Measurements from ENCODE around the gene CRYBB1. TPM values are rescaled to one million over a fixed set of nuclear protein-coding genes. Genes with fewer than 3 reads are reported as not detected.

Gene CRYBB1
- total and polyA plus RNA-seq, 4 donors: 0.17 to 2.3 (median 0.32) TPM; not detected in 1

DNA sequence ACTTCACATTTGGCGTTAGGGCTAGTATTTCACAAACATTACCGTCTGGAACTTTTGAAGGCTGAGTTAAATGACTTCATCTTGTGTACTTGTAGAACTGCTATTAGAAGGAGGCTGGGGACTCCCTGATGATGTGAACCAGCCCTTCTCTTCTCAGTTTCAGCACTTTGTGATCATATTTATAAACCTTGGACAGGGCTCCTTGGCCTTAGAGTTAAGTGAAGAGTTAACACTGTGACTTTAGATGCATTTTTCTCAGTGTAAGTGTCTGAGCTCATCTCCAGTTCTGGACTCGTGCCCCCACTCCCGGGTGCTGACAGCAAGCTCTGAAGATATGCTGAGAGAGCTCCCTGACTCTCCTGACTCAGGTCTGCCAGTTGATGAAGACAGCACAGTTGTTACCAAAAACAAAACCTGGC lies 48.0 kb upstream of the CRYBB1 start:
- no peak overlapping the region for H3K4me3 ChIP-seq (ENCODE audit: low read depth in 1 of 3, low read length in 3 of 3)
- H3K36me3 ChIP-seq (ENCODE audit: control insufficient read depth in 4 of 4, insufficient read depth in 3 of 4, low read depth in 1 of 4, low read length in 3 of 4): no peaks in the 10 kb centered on the region
- H3K9ac ChIP-seq (ENCODE audit: low read depth in 1 of 2, low read length in 2 of 2): no peak overlapping the region
- WGBS: 33% methylated on average over 4 of the region's 4 CpGs
- H3K4me1 ChIP-seq (ENCODE audit: control insufficient read depth in 4 of 4, insufficient read depth in 4 of 4, low read length in 3 of 4): no peaks in the 10 kb centered on the region
- no peak for DNase-seq (ENCODE audit: low spot score)
- TF ChIP-seq, protein P1, sequence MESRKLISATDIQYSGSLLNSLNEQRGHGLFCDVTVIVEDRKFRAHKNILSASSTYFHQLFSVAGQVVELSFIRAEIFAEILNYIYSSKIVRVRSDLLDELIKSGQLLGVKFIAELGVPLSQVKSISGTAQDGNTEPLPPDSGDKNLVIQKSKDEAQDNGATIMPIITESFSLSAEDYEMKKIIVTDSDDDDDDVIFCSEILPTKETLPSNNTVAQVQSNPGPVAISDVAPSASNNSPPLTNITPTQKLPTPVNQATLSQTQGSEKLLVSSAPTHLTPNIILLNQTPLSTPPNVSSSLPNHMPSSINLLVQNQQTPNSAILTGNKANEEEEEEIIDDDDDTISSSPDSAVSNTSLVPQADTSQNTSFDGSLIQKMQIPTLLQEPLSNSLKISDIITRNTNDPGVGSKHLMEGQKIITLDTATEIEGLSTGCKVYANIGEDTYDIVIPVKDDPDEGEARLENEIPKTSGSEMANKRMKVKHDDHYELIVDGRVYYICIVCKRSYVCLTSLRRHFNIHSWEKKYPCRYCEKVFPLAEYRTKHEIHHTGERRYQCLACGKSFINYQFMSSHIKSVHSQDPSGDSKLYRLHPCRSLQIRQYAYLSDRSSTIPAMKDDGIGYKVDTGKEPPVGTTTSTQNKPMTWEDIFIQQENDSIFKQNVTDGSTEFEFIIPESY (IDR thresholded peaks at IDR 0.05): no peak
- TF ChIP-seq NR2F2 (IDR thresholded peaks at IDR 0.05) (no peak), GABPA (IDR thresholded peaks at IDR 0.05 in 1 of 2, conservative IDR thresholded peaks at IDR 0.05 in 1 of 2) (no peak), RXRA (IDR thresholded peaks at IDR 0.05) (no peak), CTCF (IDR thresholded peaks at IDR 0.05; ENCODE audit: low read depth, low read length, missing input control) (no peak), HNF4G (IDR thresholded peaks at IDR 0.05) (no peak), TAF1 (conservative IDR thresholded peaks at IDR 0.05) (no peak), HNF4A (conservative IDR thresholded peaks at IDR 0.05) (no peak), RAD21 (IDR thresholded peaks at IDR 0.05) (no peak)
- TF ChIP-seq, protein P2, sequence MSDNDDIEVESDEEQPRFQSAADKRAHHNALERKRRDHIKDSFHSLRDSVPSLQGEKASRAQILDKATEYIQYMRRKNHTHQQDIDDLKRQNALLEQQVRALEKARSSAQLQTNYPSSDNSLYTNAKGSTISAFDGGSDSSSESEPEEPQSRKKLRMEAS (IDR thresholded peaks at IDR 0.05): no peak
- H3K9me3 ChIP-seq (ENCODE audit: control insufficient read depth in 4 of 4, low read length in 3 of 4): no peaks in the 10 kb centered on the region
- H3K27ac ChIP-seq (ENCODE audit: low read depth in 1 of 2, low read length in 2 of 2): no peak overlapping the region
- peaks cover 0 to 4% (median under 1%) of the 10 kb centered on the region in 4 donors for H3K27me3 ChIP-seq (ENCODE audit: control insufficient read depth in 4 of 4, insufficient read depth in 4 of 4, low read length in 3 of 4)

DNA sequence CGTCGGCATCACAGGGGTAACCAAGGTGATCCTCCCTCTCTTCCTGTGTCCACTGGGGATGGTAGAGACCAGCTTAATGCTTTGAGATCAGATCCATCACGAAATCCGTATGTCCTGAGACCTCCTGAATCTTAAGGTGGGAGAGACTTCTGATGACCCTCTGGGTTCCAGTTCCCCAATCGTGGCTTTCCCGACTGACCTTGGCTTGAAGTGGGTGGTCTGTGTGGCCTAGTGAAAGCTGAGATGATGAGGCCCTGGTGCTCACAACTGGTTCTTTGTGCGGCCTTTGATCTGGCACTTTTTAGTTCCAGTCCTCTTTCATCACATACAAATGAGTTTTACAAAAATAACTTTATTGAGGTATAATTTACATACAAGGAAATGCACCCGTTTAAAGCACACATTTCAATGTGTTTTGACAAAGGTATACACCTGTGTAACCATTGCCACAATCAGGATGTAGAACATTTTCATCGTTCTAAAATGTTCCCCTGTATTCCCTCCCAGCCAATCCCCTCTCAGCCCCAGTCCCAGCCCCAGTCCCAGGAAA lies 45.6 kb upstream of the CRYBB1 start:
- DNase-seq (ENCODE audit: low spot score): no peak
- WGBS: 76% methylated on average over 9 of the region's 9 CpGs

More for the DNA sequence above, 45.6 kb upstream of the CRYBB1 start:
- no peak overlapping the region for H3K9ac ChIP-seq (ENCODE audit: low read depth in 1 of 2, low read length in 2 of 2)
- no peaks in the 10 kb centered on the region for H3K9me3 ChIP-seq (ENCODE audit: control insufficient read depth in 4 of 4, low read length in 3 of 4)
- no peaks in the 10 kb centered on the region for H3K36me3 ChIP-seq (ENCODE audit: control insufficient read depth in 4 of 4, insufficient read depth in 3 of 4, low read depth in 1 of 4, low read length in 3 of 4)
- peaks cover 0 to 4% (median 2%) of the 10 kb centered on the region in 4 donors for H3K27me3 ChIP-seq (ENCODE audit: control insufficient read depth in 4 of 4, insufficient read depth in 4 of 4, low read length in 3 of 4)
- TF ChIP-seq FOXA2 (IDR thresholded peaks at IDR 0.05) (no peak), JUND (IDR thresholded peaks at IDR 0.05) (no peak), YY1 (IDR thresholded peaks at IDR 0.05) (no peak), RAD21 (IDR thresholded peaks at IDR 0.05) (no peak), RXRA (IDR thresholded peaks at IDR 0.05) (no peak), TAF1 (conservative IDR thresholded peaks at IDR 0.05) (no peak), EGR1 (IDR thresholded peaks at IDR 0.05; ENCODE audit: low read depth in 2 of 2) (no peak), HNF4G (IDR thresholded peaks at IDR 0.05) (no peak), GABPA (IDR thresholded peaks at IDR 0.05 in 1 of 2, conservative IDR thresholded peaks at IDR 0.05 in 1 of 2) (no peak)
- TF ChIP-seq, protein P3, sequence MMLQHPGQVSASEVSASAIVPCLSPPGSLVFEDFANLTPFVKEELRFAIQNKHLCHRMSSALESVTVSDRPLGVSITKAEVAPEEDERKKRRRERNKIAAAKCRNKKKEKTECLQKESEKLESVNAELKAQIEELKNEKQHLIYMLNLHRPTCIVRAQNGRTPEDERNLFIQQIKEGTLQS (IDR thresholded peaks at IDR 0.05): no peak
- TF ChIP-seq, protein P4, sequence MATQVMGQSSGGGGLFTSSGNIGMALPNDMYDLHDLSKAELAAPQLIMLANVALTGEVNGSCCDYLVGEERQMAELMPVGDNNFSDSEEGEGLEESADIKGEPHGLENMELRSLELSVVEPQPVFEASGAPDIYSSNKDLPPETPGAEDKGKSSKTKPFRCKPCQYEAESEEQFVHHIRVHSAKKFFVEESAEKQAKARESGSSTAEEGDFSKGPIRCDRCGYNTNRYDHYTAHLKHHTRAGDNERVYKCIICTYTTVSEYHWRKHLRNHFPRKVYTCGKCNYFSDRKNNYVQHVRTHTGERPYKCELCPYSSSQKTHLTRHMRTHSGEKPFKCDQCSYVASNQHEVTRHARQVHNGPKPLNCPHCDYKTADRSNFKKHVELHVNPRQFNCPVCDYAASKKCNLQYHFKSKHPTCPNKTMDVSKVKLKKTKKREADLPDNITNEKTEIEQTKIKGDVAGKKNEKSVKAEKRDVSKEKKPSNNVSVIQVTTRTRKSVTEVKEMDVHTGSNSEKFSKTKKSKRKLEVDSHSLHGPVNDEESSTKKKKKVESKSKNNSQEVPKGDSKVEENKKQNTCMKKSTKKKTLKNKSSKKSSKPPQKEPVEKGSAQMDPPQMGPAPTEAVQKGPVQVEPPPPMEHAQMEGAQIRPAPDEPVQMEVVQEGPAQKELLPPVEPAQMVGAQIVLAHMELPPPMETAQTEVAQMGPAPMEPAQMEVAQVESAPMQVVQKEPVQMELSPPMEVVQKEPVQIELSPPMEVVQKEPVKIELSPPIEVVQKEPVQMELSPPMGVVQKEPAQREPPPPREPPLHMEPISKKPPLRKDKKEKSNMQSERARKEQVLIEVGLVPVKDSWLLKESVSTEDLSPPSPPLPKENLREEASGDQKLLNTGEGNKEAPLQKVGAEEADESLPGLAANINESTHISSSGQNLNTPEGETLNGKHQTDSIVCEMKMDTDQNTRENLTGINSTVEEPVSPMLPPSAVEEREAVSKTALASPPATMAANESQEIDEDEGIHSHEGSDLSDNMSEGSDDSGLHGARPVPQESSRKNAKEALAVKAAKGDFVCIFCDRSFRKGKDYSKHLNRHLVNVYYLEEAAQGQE (IDR thresholded peaks at IDR 0.05): no peak
- TF ChIP-seq, protein P2 (IDR thresholded peaks at IDR 0.05): no peak
- no peak overlapping the region for H3K27ac ChIP-seq (ENCODE audit: low read depth in 1 of 2, low read length in 2 of 2)
- H3K4me1 ChIP-seq (ENCODE audit: control insufficient read depth in 4 of 4, insufficient read depth in 4 of 4, low read length in 3 of 4): peaks cover 0 to 3% (median under 1%) of the 10 kb centered on the region in 4 donors
- H3K4me3 ChIP-seq (ENCODE audit: low read depth in 1 of 3, low read length in 3 of 3): no peak overlapping the region

Data from liver (tissue), 9 donors.